NB4 (cell line): ENCODE data around the gene NAPA.

Experiments
- DNase-seq: peaks from one replicate; pipeline ENCODE4 v3.0.0; 2010; ENCODE audit warnings: low read depth
- H3K4me3 ChIP-seq: one replicate; pipeline ENCODE4 v1.5.1; 2011; ENCODE audit warnings: mild to moderate bottlenecking, low read depth, low read length, moderate library complexity
- MAX ChIP-seq: IDR thresholded peaks from 2 replicates; pipeline ENCODE4 v1.6.1; 2011; ENCODE audit warnings: low read depth, low read length
- MYC ChIP-seq: IDR thresholded peaks from 2 replicates; pipeline ENCODE4 v1.6.1; 2011; ENCODE audit warnings: low read depth, low read length
- POLR2A ChIP-seq: IDR thresholded peaks from 2 replicates; pipeline ENCODE4 v1.6.1; 2011; ENCODE audit warnings: mild to moderate bottlenecking; ENCODE audit not compliant: insufficient read length; ENCODE audit errors: extremely low read depth
- TF ChIP-seq, protein P1 (sequence below): IDR thresholded peaks from one replicate; pipeline ENCODE4 v1.5.1; 2012; ENCODE audit warnings: low read depth, low read length

Gene NAPA

GRCh38 chr19:47470447-47471195 lies 44.2 kb downstream of the NAPA start:
- no peak overlapping the region for H3K4me3 ChIP-seq
- no peak for DNase-seq
- no peak for TF ChIP-seq MAX
- TF ChIP-seq POLR2A = no peak
- no peak for TF ChIP-seq MYC
- TF ChIP-seq, protein P1, sequence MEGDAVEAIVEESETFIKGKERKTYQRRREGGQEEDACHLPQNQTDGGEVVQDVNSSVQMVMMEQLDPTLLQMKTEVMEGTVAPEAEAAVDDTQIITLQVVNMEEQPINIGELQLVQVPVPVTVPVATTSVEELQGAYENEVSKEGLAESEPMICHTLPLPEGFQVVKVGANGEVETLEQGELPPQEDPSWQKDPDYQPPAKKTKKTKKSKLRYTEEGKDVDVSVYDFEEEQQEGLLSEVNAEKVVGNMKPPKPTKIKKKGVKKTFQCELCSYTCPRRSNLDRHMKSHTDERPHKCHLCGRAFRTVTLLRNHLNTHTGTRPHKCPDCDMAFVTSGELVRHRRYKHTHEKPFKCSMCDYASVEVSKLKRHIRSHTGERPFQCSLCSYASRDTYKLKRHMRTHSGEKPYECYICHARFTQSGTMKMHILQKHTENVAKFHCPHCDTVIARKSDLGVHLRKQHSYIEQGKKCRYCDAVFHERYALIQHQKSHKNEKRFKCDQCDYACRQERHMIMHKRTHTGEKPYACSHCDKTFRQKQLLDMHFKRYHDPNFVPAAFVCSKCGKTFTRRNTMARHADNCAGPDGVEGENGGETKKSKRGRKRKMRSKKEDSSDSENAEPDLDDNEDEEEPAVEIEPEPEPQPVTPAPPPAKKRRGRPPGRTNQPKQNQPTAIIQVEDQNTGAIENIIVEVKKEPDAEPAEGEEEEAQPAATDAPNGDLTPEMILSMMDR = no peak

DNA sequence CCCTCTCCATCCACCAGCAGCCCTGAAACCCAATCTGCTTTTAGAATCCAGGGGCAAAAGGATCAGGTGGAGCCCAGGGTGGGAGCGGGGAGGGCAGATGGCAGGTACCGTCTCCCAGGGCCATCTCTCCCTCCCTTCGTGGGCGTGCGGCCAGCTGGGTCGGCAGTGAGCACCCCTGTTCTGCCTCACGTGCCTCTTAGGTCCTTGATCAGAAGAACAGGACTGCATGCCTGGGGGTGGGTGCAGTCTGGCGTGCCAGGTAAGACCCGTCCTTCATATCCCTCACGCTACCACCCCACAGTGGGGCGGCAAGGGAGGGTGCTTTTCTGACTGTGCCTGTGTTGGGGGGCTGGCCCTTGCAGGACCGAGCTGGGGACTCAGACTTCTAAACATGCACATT lies 45.1 kb downstream of the NAPA start:
- TF ChIP-seq, protein P1 = no peak
- TF ChIP-seq MYC = no peak
- TF ChIP-seq MAX = no peak
- no peak for TF ChIP-seq POLR2A
- H3K4me3 ChIP-seq = no peak overlapping the region
- DNase-seq = no peak

DNA sequence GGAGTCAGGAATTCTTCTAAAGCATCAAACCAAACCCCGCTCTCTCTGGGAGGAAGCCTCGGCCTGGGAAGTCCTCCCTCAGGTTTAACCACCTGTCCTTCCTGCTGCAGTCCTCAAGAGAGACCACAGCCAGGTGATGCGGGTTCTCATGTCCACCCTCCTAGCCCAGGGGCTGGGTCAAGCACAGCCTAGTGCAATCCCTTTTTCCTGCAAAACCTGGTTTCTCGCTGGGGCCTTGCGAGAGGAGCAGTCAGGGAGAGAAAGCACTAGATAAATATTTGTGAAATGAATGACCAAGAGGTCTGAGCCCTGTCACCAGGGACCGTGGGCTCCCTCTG lies 45.5 kb downstream of the NAPA start:
- DNase-seq = no peak
- H3K4me3 ChIP-seq = no peak overlapping the region
- TF ChIP-seq, protein P1 = no peak
- TF ChIP-seq MAX = no peak
- TF ChIP-seq POLR2A = no peak
- TF ChIP-seq MYC = no peak

GRCh38 chr19:47467914-47468313 lies 46.9 kb downstream of the NAPA start:
- TF ChIP-seq, protein P1 = no peak
- no peak for TF ChIP-seq POLR2A
- TF ChIP-seq MAX = no peak
- no peak for TF ChIP-seq MYC
- no peak overlapping the region for H3K4me3 ChIP-seq
- DNase-seq = no peak

DNA sequence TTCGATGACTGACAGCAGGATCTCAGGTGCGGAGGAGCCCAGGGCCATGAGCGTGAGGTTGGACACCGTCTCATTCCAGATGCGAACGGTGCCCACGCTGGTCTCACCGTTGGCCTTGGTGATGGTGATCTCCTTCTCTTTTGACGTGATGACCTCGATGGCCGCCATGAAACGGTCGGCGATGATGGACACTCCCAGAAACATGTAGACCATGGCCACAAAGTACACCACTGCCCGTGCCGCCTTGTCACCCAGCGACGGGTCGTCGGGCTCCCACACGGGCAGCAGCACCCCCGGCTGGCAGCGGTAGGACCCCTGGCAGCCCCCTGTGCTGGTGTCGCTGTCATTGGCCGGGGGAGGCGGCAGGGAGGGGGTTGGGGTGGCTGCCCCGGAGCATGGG lies 48.9 kb downstream of the NAPA start:
- TF ChIP-seq MAX = no peak
- TF ChIP-seq, protein P1 = no peak
- no peak for TF ChIP-seq MYC
- TF ChIP-seq POLR2A = no peak
- DNase-seq = no peak
- H3K4me3 ChIP-seq = no peak overlapping the region
